ENCODE data around the gene GABARAP. TPM values are rescaled to one million over a fixed set of nuclear protein-coding genes. Genes with fewer than 3 reads are reported as not detected.

GABARAP gene
- polyA plus RNA-seq, 1 of the 3 experiments (the other 2 are of a cell fraction): 585 TPM

- TF ChIP-seq PBX3 (IDR thresholded peaks at IDR 0.05): peak; percentile 89
- TF ChIP-seq, protein P1, sequence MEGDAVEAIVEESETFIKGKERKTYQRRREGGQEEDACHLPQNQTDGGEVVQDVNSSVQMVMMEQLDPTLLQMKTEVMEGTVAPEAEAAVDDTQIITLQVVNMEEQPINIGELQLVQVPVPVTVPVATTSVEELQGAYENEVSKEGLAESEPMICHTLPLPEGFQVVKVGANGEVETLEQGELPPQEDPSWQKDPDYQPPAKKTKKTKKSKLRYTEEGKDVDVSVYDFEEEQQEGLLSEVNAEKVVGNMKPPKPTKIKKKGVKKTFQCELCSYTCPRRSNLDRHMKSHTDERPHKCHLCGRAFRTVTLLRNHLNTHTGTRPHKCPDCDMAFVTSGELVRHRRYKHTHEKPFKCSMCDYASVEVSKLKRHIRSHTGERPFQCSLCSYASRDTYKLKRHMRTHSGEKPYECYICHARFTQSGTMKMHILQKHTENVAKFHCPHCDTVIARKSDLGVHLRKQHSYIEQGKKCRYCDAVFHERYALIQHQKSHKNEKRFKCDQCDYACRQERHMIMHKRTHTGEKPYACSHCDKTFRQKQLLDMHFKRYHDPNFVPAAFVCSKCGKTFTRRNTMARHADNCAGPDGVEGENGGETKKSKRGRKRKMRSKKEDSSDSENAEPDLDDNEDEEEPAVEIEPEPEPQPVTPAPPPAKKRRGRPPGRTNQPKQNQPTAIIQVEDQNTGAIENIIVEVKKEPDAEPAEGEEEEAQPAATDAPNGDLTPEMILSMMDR (IDR thresholded peaks at IDR 0.05): no peak
- TF ChIP-seq FOXM1 (IDR thresholded peaks at IDR 0.05; ENCODE audit: low read depth): no peak
- peak; percentile 78 for TF ChIP-seq ZBTB33 (IDR thresholded peaks at IDR 0.05; ENCODE audit: borderline replicate concordance, low read depth)
- peak; percentile 78; the same call in 1 of the 2 replicates for TF ChIP-seq MXI1 (IDR thresholded peaks at IDR 0.05; ENCODE audit: low read depth, low read length)
- TF ChIP-seq SIN3A (IDR thresholded peaks at IDR 0.05; ENCODE audit: borderline replicate concordance, low read depth, low read length): peak; percentile 96
Observed at GRCh38 chr17:7242717-7243452, 636 bp upstream of the GABARAP start (continued).

DNA sequence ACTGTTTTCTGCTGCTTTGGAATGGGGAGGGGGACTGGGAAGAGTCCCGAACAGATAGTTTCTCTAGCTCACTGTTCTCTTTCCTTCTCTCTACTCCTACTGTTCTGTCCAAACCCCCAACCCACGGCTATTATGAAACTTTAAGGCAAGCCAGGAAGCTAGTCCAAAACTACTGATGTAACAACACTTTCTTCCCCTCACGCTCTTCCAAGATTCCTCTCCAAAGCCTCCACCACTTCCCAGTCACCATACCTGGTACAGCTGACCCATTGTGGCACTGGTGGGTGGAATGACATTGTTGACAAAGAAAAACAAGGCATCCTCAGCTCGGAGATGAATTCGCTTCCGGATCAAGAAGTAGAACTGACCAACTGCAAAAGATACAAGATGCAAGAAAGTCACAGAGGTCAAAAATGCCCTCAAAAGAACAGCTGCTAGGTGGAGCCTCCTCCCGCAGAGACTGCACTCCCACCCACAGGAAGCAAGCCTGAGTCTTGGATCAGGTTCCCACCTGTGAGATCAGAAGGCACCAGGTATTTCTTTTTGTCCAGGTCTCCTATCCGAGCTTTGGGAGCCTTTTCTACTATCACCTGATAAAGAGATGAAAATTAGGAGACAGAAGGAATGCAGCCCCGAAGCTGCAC is 1.0 kb downstream of the GABARAP start:
- TF ChIP-seq NFIC (IDR thresholded peaks at IDR 0.05; ENCODE audit: borderline replicate concordance): no peak
- TF ChIP-seq TAF1 (IDR thresholded peaks at IDR 0.05; ENCODE audit: borderline replicate concordance, low read depth, low read length): no peak
- no peak for TF ChIP-seq SIN3A (IDR thresholded peaks at IDR 0.05; ENCODE audit: borderline replicate concordance, low read depth, low read length)
- no peak for TF ChIP-seq MXI1 (IDR thresholded peaks at IDR 0.05; ENCODE audit: low read depth, low read length)
- no peak for TF ChIP-seq FOSL2 (IDR thresholded peaks at IDR 0.05; ENCODE audit: borderline replicate concordance, low read depth)
- no peak for TF ChIP-seq GABPA (IDR thresholded peaks at IDR 0.05; ENCODE audit: low read depth)
- no peak for TF ChIP-seq RFX5 (IDR thresholded peaks at IDR 0.05; ENCODE audit: low read length)
- no peak for TF ChIP-seq RAD21 (IDR thresholded peaks at IDR 0.05; ENCODE audit: low read length)
- TF ChIP-seq, protein P2, sequence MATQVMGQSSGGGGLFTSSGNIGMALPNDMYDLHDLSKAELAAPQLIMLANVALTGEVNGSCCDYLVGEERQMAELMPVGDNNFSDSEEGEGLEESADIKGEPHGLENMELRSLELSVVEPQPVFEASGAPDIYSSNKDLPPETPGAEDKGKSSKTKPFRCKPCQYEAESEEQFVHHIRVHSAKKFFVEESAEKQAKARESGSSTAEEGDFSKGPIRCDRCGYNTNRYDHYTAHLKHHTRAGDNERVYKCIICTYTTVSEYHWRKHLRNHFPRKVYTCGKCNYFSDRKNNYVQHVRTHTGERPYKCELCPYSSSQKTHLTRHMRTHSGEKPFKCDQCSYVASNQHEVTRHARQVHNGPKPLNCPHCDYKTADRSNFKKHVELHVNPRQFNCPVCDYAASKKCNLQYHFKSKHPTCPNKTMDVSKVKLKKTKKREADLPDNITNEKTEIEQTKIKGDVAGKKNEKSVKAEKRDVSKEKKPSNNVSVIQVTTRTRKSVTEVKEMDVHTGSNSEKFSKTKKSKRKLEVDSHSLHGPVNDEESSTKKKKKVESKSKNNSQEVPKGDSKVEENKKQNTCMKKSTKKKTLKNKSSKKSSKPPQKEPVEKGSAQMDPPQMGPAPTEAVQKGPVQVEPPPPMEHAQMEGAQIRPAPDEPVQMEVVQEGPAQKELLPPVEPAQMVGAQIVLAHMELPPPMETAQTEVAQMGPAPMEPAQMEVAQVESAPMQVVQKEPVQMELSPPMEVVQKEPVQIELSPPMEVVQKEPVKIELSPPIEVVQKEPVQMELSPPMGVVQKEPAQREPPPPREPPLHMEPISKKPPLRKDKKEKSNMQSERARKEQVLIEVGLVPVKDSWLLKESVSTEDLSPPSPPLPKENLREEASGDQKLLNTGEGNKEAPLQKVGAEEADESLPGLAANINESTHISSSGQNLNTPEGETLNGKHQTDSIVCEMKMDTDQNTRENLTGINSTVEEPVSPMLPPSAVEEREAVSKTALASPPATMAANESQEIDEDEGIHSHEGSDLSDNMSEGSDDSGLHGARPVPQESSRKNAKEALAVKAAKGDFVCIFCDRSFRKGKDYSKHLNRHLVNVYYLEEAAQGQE (IDR thresholded peaks at IDR 0.05; ENCODE audit: low read depth, low read length): no peak
- TF ChIP-seq, protein P3, sequence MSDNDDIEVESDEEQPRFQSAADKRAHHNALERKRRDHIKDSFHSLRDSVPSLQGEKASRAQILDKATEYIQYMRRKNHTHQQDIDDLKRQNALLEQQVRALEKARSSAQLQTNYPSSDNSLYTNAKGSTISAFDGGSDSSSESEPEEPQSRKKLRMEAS (IDR thresholded peaks at IDR 0.05; ENCODE audit: low read depth): no peak
- Histone ChIP-seq H3K79me2 (ENCODE audit: insufficient read depth) (peaks cover 57% of the 10 kb centered on the region), H3K9ac (peak overlapping the region; percentile 97), H3K4me2 (peak overlapping the region; percentile 79), H3K27me3 (ENCODE audit: insufficient read depth) (no peaks in the 10 kb centered on the region), H3K9me2 (no peaks in the 10 kb centered on the region), H3K4me1 (ENCODE audit: control insufficient read depth in 1 of 2, insufficient read depth in 2 of 2, low read depth in 1 of 2, low read length in 1 of 2) (peaks cover 21 to 28% of the 10 kb centered on the region in 2 experiments), H3K36me3 (replicated peaks in 1 of 2; ENCODE audit: control insufficient read depth in 1 of 2, insufficient read depth in 2 of 2, low read length in 1 of 2) (peaks cover 28 to 46% of the 10 kb centered on the region in 2 experiments), H4K20me1 (ENCODE audit: insufficient read depth) (peaks cover 7% of the 10 kb centered on the region; the same call in 1 of the 2 replicates), H3K4me3 (ENCODE audit: low read depth in 2 of 2, low read length in 1 of 2) (peak overlapping the region; percentile 80 to 98), H3K9me3 (no peaks in the 10 kb centered on the region), H3K27ac (ENCODE audit: low read depth in 2 of 2, low read length in 1 of 2) (peak overlapping the region; percentile 88 to 99), H2AFZ (ENCODE audit: low read depth) (no peak overlapping the region), H3F3A (replicated peaks; ENCODE audit: insufficient read depth) (peaks cover 55% of the 10 kb centered on the region)
- CTCF ChIA-PET: interaction anchor here (0.8 to 5.6 kb wide), 5 partner anchors 10 to 196 kb away, joined by 3 to 35 read pairs (median 3); partner anchors contain the start of genes ACADVL, CTDNEP1, DLG4 and ELP5
- WGBS (ENCODE audit: low lambda C conversion rate): 25% methylated on average over 9 of the region's 9 CpGs
- POLR2A ChIA-PET: interaction anchor here (1.0 to 1.5 kb wide), 2 partner anchors 22 to 88 kb away, joined by 3 read pairs; partner anchors contain the start of genes ACADVL and DLG4
- no peak for DNase-seq
